Lower leg skin (tissue), 4 donors: ENCODE data around the gene TBXAS1. TPM values are rescaled to one million over a fixed set of nuclear protein-coding genes. Genes with fewer than 3 reads are reported as not detected.

Experiments used
- DNase-seq, 2 donors: peaks; one replicate each; pipeline ENCODE4 v3.0.0-alpha.2; 2019; ENCODE audit warnings: low spot score in 2 of 2
- H3K4me3 ChIP-seq: fragments of 200-600 bp; sonication (generic); 2 replicates; pipeline ENCODE4 v1.5.1; 2017; ENCODE audit warnings: mild to moderate bottlenecking, low read depth; ENCODE audit not compliant: poor library complexity, severe bottlenecking
- POLR2A ChIP-seq, 2 donors: fragments of 450-650 bp; IDR thresholded peaks; one replicate each; pipeline ENCODE4 v1.6.1; 2016 to 2017; ENCODE audit warnings: antibody characterized with exemption in 2 of 2, mild to moderate bottlenecking in 1 of 2, moderate library complexity in 1 of 2
- WGBS, 2 donors: methylation state at CpG; one replicate each; pipeline ENCODE4 v1.1.5; 2018; 5-methylcytosine and 5-hydroxymethylcytosine counted together
- intact Hi-C: fragments of 100-400 bp; cut with DNase I; formaldehyde crosslinking; loops from one replicate; pipeline ENCODE4 v1.15.0; 2023; ENCODE audit warnings: low total_unique reads
- total RNA-seq, 4 donors: library from RNA; depleted of rRNA; stranded (reverse); fragments of >200 nt; gene quantifications; one replicate each; pipeline ENCODE4 v1.1.0, GENCODE V29; 2016
- TF ChIP-seq, protein P1 (sequence below), 3 donors: fragments of 450-650 bp; IDR thresholded peaks; one replicate each; pipeline ENCODE4 v1.5.1; 2016; ENCODE audit warnings: antibody characterized with exemption in 3 of 3, mild to moderate bottlenecking in 3 of 3, moderate library complexity in 2 of 3

TBXAS1 gene
- total RNA-seq, 4 donors from 2014 or later, result 0.91 to 9.9 (median 2.4) TPM

GRCh38 chr7:139989366-139990141 is 160.5 kb downstream of the TBXAS1 start:
- no peak for DNase-seq
- no peak for TF ChIP-seq POLR2A (IDR thresholded peaks at IDR 0.05)
- TF ChIP-seq, protein P1, sequence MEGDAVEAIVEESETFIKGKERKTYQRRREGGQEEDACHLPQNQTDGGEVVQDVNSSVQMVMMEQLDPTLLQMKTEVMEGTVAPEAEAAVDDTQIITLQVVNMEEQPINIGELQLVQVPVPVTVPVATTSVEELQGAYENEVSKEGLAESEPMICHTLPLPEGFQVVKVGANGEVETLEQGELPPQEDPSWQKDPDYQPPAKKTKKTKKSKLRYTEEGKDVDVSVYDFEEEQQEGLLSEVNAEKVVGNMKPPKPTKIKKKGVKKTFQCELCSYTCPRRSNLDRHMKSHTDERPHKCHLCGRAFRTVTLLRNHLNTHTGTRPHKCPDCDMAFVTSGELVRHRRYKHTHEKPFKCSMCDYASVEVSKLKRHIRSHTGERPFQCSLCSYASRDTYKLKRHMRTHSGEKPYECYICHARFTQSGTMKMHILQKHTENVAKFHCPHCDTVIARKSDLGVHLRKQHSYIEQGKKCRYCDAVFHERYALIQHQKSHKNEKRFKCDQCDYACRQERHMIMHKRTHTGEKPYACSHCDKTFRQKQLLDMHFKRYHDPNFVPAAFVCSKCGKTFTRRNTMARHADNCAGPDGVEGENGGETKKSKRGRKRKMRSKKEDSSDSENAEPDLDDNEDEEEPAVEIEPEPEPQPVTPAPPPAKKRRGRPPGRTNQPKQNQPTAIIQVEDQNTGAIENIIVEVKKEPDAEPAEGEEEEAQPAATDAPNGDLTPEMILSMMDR (IDR thresholded peaks at IDR 0.05), result no peak
- intact Hi-C loops, result no loop called here
- no peak overlapping the region for H3K4me3 ChIP-seq
- WGBS, 2 donors, result 87 to 90% methylated on average over 12 of the region's 12 CpGs

GRCh38 chr7:139990142-139990535 is 161.1 kb downstream of the TBXAS1 start:
- no peak overlapping the region for H3K4me3 ChIP-seq
- WGBS, 2 donors, result 76% methylated on average over 9 to 10 of the region's 10 CpGs
- intact Hi-C loops, result no loop called here
- TF ChIP-seq POLR2A (IDR thresholded peaks at IDR 0.05), result no peak
- TF ChIP-seq, protein P1 (IDR thresholded peaks at IDR 0.05), result no peak
- no peak for DNase-seq

- 88 to 91% methylated on average over 22 of the region's 22 CpGs for WGBS, 2 donors
- no peak for TF ChIP-seq POLR2A (IDR thresholded peaks at IDR 0.05)
- TF ChIP-seq, protein P1 (IDR thresholded peaks at IDR 0.05), result no peak
- no peak overlapping the region for H3K4me3 ChIP-seq
- DNase-seq, result no peak
- intact Hi-C loops, result no loop called here
Measured at GRCh38 chr7:139990571-139991268, 161.7 kb downstream of the TBXAS1 start.

DNA sequence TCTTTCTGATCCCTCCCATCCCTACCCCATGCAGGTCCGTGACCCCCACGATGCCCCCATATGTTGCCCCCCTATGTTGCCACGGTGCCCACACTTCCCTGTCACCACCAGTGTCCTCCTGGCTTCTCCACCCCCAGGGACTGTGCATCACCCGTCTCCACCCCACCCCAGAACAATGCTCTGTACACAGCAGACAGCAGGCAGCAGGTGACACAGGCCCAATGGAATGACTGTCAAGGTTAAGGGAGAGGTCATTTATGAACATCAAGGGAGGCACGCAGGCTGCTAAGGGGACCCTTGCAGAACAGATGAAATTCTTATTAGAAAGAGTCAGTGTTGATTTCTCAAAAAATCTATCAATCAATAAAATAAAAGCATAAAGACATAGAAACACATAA is 162.2 kb downstream of the TBXAS1 start:
- WGBS, 2 donors, result 76 to 90% methylated on average over 5 of the region's 5 CpGs
- TF ChIP-seq POLR2A (IDR thresholded peaks at IDR 0.05), result no peak
- TF ChIP-seq, protein P1 (IDR thresholded peaks at IDR 0.05), result no peak
- intact Hi-C loops, result no loop called here
- H3K4me3 ChIP-seq, result no peak overlapping the region
- DNase-seq, result no peak

DNA sequence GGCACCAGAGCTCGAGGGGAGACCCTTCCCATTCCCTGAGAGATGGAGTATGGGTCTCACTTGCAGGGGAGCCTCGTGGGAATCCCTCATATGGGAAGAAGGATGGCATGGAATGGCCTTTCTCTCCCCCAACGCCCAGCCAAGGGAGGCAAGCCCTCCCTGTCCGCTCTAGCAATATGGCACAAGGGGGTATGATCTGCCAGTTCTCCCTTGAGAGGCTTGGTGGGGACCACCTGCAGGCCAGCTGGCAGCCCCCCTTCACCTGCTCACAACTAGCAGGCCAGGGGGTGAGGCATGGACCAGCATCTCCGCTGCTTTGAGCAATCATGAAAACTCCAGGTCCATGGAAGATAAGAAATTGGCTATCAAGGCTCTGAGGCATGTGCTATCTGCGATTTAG is 162.8 kb downstream of the TBXAS1 start:
- H3K4me3 ChIP-seq, result no peak overlapping the region
- WGBS, 2 donors, result 84 to 93% methylated on average over 6 of the region's 6 CpGs
- intact Hi-C loops, result no loop called here
- DNase-seq, result no peak
- no peak for TF ChIP-seq POLR2A (IDR thresholded peaks at IDR 0.05)
- TF ChIP-seq, protein P1 (IDR thresholded peaks at IDR 0.05), result no peak
